Suppressor macrophage treated with lipopolysaccharide for 4 hours (primary cell): Measurements from ENCODE around the gene ZNF846.
"Not testable (repeated sequence)": the region's sequence is repeated elsewhere in the genome, so short reads cannot be mapped to it uniquely, and the experiment has no call there.

Source experiments
- DNase-seq: peaks from one replicate; pipeline ENCODE4 v3.0.0-alpha.2; 2020

ZNF846 gene

GRCh38 chr19:9768175-9769112, at the start of gene ZNF846:
TSS of gene ZNF846 (minus strand) at chr19:9768738. CDS start at chr19:9764950, 3,788 bp downstream.
- peak; percentile 97 for DNase-seq

- no peak for DNase-seq
These were observed 49.7 kb upstream of the ZNF846 start for GRCh38 chr19:9818175-9818733.

GRCh38 chr19:9811139-9811538, 42.6 kb upstream of the ZNF846 start:
- DNase-seq, result no peak

GRCh38 chr19:9808855-9809824, 40.6 kb upstream of the ZNF846 start:
- DNase-seq, result no peak

- no peak for DNase-seq
These were observed 38.3 kb upstream of the ZNF846 start for GRCh38 chr19:9806803-9807202.

GRCh38 chr19:9801976-9802375, 33.4 kb upstream of the ZNF846 start:
- DNase-seq, result no peak

- DNase-seq, result no peak
These were observed 30.6 kb upstream of the ZNF846 start for GRCh38 chr19:9799162-9799561.

GRCh38 chr19:9797871-9798270, 29.3 kb upstream of the ZNF846 start:
- no peak for DNase-seq

- DNase-seq, result peak; percentile 87
These were observed 27.7 kb upstream of the ZNF846 start for GRCh38 chr19:9796113-9796773.

- DNase-seq, result peak; percentile 31
These were observed 24.6 kb upstream of the ZNF846 start for GRCh38 chr19:9793071-9793591.

GRCh38 chr19:9792206-9793070, 23.9 kb upstream of the ZNF846 start:
- peak; percentile 93 for DNase-seq

- peak; percentile 95 for DNase-seq
These were observed 23.1 kb upstream of the ZNF846 start for GRCh38 chr19:9791552-9792205.

- not testable (repeated sequence) for DNase-seq
These were observed 22.5 kb upstream of the ZNF846 start for GRCh38 chr19:9791073-9791367.

GRCh38 chr19:9789579-9789978, 21.0 kb upstream of the ZNF846 start:
- DNase-seq, result not testable (repeated sequence)

GRCh38 chr19:9789066-9789465, 20.5 kb upstream of the ZNF846 start:
- DNase-seq, result no peak

- not testable (repeated sequence) for DNase-seq
These were observed 20.1 kb upstream of the ZNF846 start for GRCh38 chr19:9788604-9789003.

GRCh38 chr19:9786819-9787218, 18.3 kb upstream of the ZNF846 start:
- DNase-seq, result no peak

- no peak for DNase-seq
These were observed 17.8 kb upstream of the ZNF846 start for GRCh38 chr19:9786342-9786741.

- peak; percentile 96 for DNase-seq
These were observed 17.1 kb upstream of the ZNF846 start for GRCh38 chr19:9785367-9786331.

GRCh38 chr19:9784163-9784496, 15.6 kb upstream of the ZNF846 start:
- not testable (repeated sequence) for DNase-seq
